ENCODE results near the gene ABHD2.

DNA sequence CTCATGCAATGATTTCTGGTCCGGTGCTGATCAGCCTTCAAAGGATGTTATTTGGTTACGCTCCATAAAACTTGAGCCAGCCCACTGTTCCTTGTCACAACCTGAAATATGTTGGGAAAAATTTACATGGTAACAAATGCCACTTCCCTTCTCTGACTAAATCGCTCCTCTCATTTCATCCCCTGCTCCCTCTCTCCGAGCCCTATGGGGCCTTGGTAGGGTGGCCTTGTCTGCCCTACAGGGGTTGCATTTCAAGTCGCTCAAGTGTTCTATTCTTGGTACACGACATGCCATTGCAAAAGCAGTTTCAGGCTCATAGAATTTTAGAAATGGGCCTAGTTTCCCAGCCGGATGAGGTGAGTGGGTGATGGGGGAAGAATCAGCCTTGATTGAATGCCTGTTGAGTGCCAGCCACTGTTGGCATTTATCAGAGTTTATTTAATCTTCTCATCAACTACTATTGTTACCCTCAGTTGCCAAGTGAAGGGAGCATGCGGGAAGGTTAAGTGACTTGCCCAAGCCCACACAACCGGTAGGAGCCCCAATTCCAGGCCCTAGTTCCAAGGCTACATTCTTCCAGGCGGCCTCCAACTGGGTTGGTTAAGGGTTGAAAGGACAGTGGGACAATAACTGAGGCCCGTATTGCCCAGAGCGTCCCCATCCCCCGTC lies 961 bp upstream of the ABHD2 start:
- TF ChIP-seq, protein P1, sequence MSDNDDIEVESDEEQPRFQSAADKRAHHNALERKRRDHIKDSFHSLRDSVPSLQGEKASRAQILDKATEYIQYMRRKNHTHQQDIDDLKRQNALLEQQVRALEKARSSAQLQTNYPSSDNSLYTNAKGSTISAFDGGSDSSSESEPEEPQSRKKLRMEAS (IDR thresholded peaks at IDR 0.05; ENCODE audit: low read depth, low read length): no peak
- TF ChIP-seq, protein P2, sequence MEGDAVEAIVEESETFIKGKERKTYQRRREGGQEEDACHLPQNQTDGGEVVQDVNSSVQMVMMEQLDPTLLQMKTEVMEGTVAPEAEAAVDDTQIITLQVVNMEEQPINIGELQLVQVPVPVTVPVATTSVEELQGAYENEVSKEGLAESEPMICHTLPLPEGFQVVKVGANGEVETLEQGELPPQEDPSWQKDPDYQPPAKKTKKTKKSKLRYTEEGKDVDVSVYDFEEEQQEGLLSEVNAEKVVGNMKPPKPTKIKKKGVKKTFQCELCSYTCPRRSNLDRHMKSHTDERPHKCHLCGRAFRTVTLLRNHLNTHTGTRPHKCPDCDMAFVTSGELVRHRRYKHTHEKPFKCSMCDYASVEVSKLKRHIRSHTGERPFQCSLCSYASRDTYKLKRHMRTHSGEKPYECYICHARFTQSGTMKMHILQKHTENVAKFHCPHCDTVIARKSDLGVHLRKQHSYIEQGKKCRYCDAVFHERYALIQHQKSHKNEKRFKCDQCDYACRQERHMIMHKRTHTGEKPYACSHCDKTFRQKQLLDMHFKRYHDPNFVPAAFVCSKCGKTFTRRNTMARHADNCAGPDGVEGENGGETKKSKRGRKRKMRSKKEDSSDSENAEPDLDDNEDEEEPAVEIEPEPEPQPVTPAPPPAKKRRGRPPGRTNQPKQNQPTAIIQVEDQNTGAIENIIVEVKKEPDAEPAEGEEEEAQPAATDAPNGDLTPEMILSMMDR (IDR thresholded peaks at IDR 0.05; ENCODE audit: low read depth, low read length): no peak
